ENCODE measurements around the gene CDKL5.
"Not testable (repeated sequence)": the region's sequence is repeated elsewhere in the genome, so short reads cannot be mapped to it uniquely, and the experiment has no call there.

CDKL5 gene

GRCh38 chrX:18578546-18578945 lies 153.1 kb downstream of the CDKL5 start:
- no peak for DNase-seq

- no peak for DNase-seq
These were observed 154.1 kb downstream of the CDKL5 start for GRCh38 chrX:18579495-18579894.

GRCh38 chrX:18582910-18583493 lies 157.6 kb downstream of the CDKL5 start:
- DNase-seq = no peak

- DNase-seq = not testable (repeated sequence)
These were observed 163.9 kb downstream of the CDKL5 start for GRCh38 chrX:18589292-18589691.

- no peak for DNase-seq
These were observed 166.4 kb downstream of the CDKL5 start for GRCh38 chrX:18591834-18592233.

DNA sequence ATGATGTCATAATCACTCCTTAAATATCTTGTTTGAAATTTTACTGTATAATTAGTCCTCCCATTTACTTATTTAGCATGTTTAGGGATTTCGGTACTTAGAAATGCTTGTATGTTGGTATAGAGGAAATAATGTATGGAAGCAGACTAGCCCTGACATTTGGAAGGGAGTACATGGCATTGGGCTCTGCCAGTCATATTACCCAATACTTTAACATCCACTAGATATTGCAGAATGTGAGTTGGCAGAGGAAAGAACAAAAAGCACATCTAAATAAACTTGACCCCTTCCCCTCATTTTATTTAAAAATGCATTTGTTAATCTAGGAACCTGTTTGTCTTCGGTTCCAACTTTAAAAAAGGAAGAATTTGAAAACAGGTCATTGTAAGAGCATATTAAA lies 168.7 kb downstream of the CDKL5 start:
- no peak for DNase-seq

DNA sequence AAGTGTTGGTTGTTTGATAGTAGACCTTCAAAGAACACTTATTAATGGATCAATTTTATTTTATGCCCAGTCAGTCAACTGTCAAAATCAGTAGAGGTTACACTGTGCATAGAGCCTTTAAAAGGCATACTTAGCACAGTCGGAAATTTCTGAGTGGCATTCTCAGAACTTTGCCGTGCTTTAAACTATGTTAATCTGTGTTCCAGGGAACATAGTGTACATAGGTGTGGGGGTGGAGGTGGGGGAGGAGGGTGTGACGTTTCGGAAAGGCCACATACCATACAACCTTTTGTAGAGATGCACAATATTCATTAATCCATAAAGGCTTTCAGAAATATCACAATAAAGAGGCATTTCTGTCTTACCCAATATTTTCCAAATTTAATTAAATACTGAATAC lies 170.7 kb downstream of the CDKL5 start:
- no peak for DNase-seq

DNA sequence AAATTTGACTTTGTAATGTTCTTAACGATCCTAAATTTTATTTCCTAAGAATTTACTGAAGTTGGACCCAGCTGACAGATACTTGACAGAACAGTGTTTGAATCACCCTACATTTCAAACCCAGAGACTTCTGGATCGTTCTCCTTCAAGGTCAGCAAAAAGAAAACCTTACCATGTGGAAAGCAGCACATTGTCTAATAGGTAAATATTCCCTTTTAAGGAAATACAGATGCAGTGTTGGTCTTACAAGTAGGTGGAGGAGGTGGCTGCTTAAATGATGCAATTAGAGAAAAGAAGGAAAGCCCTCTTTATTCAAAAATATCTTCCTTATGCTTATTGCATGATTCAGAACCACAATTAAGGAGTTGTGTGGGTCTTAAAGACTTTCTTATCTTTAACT lies 173.0 kb downstream of the CDKL5 start:
- no peak for DNase-seq

GRCh38 chrX:18607966-18608365 lies 182.6 kb downstream of the CDKL5 start:
- DNase-seq = no peak

DNA sequence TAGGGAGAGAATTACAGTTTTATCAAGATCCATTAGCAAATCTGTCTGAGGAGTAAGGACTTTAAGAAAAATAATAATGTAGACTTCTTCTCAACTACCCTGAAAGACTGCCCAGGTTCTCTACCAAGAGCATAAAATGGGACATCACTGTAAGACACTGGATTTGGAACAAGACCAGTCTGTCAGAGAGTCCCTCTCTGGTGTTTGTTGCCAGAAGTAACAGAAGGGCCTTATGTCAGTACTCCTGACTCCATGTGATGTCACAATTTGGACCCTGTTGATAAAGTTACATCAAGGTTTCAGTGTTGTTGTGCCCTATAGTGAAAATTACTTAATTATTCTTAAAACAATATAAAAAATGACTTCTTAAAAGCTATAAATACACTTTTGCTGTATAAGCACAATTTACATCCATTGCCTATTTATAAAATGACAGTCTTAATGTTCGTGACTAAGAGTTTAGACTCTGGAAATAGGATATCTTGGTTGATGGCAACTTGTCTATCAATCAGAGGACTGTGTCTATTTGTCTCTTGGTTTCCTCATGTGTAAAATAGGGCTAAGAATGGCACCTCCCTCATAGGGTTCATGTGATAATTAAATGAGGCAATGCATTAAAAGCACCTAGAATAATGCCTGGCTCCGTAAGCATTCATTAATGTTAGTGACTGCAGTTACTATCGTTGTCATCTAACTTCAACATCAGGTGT lies 188.7 kb downstream of the CDKL5 start:
- no peak for DNase-seq

GRCh38 chrX:18616688-18617406 lies 191.4 kb downstream of the CDKL5 start:
- no peak for DNase-seq

- no peak for DNase-seq
These were observed 192.0 kb downstream of the CDKL5 start for GRCh38 chrX:18617407-18617750.

DNA sequence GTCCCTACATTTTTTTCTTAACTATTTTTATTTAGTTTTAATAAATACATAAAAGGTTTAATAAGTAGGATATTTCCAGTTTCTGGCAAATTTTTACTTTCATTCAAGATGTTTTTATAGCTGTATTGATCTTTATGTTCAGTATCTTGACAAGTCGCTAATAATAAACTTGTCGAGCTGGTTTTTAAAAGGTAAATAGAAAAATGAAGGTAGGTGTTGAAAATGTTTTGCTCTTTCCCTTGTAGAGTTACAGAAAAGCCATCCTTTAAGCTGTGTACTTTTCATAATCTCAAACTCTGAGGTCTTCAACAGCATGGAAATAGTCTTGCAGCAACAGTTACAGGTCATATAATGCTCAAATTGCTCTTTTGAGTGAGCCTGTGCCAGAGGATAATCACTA lies 193.9 kb downstream of the CDKL5 start:
- DNase-seq = no peak

- no peak for DNase-seq
These were observed 194.9 kb downstream of the CDKL5 start for GRCh38 chrX:18620349-18620748.

DNA sequence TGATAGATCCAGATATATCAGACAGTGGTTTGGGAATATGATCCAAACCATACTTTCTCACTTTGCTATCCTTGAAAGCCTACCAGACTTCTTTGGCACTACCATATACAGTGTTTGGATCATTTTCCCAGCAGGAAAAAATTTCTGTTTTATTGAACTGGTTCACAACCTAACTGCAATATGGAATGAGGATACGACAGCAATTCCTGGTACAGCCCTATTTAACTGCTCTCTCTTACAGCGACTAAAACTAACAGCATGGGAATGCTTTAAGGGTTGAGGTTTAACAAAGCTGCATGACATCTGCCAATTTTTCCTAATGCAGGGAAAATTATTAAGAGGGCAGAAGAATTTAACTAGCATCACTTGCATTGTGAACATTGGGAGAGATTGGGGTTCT lies 199.2 kb downstream of the CDKL5 start:
- DNase-seq = no peak

DNA sequence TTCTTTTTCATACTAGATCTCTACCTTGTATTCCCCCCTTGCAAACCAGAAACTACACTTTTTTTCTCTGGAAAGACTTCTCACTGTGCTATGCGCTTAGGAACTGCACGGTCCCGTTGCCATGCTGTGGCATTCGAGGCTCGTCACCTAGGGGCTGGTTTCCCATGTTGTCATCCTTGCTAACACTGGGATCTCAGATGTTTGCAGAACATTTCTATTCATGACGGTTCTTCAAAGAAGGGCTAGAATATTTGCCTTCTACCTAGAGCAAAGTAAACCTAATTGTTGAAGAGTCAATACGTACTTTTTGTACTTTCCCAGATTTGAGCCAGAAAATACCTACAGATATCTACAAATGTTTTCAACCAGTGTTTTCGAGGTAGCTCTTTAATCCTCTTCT lies 205.5 kb downstream of the CDKL5 start:
- no peak for DNase-seq

GRCh38 chrX:18638398-18638797 lies 213.0 kb downstream of the CDKL5 start:
- DNase-seq = no peak

GRCh38 chrX:18639280-18639679 lies 213.9 kb downstream of the CDKL5 start:
- DNase-seq = no peak

GRCh38 chrX:18640686-18641085 lies 215.3 kb downstream of the CDKL5 start:
- DNase-seq = no peak

DNA sequence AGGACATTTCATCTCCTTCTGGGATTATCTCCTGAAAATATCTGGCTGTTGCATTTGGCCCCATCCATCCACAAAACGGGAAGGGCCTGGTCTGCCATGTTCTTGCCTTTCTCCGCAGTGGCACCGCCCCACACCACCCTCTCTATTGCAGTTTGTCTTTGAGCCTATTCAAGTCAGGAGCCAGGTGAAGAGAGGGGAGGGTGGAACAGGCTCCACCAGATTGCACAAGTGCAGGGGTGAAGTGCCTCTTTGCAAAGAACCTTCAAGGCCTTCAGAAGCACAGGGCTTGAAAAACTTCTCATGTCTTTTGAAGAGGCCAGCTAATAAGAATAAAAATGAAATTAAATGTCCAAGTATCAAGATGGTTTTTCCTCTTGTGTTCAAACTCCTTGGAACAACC lies 217.8 kb downstream of the CDKL5 start:
- no peak for DNase-seq

GRCh38 chrX:18643853-18644252 lies 218.4 kb downstream of the CDKL5 start:
- DNase-seq = no peak

DNA sequence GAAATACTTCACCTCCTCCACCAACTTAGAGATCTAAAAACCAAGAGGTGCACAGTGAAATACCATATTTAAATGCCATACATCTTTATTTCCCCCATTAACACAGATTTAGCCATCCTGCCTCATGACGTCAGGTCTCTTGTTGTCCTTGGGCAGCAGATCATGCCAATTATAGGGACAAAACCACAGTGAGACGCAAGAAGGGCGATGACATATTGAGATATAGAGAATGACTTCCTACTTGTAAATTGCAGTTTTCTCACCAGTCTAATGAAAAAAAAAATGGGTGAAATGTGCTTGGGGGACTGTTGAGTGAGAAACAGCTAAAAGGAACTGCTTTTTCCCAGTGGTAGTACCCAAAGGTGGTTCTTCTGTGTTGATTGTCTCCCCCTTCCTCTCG lies 222.2 kb downstream of the CDKL5 start:
- no peak for DNase-seq

DNA sequence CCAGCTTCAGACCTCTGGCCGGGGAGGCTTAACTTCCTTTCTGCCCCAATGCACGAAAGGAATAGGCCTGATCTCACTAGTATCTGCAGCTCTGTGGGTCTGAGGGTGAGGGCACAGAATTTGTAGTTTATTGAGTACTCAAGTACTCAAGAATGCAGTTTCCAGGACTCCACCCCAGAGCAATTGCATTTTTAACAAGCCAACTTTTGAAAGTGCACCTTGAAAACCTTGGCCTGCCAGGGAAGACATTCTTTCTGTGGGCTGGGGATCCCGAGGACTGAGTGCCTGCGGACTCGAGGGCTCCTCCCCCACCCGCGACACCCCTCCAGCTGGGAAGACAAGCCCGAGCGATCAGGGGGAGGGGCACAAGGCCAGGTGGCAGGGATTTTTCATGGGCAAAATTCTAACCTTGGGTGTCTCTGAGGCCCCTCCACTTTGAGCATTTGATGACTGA lies 224.1 kb downstream of the CDKL5 start:
- no peak for DNase-seq

- DNase-seq = no peak
These were observed 225.3 kb downstream of the CDKL5 start for GRCh38 chrX:18650662-18651061.
